T-helper 17 cell (primary cell): ENCODE results near the gene MYBBP1A. TPM values are rescaled to one million over a fixed set of nuclear protein-coding genes. Genes with fewer than 3 reads are reported as not detected.

ENCODE experiments used
- ATAC-seq: fragments of 150-1000 bp; cut with Tn5 transposase; 2 replicates; pipeline ENCODE4 v1.10.0; 2021; ENCODE audit warnings: mild to moderate bottlenecking, moderate library complexity
- DNase-seq, 3 donors: peaks; one replicate each; pipeline versions ENCODE4 v3.0.0 to v3.0.0-alpha.2; 2020 to 2021
- H3K9me3 ChIP-seq: one replicate; pipeline ENCODE4 v1.7.0; 2013; ENCODE audit warnings: low read length, mild to moderate bottlenecking; ENCODE audit not compliant: control insufficient read depth, poor library complexity, severe bottlenecking
- H3K27ac Mint-ChIP-seq: one replicate; pipeline ENCODE4 v1.8.0; 2022; ENCODE audit warnings: mild to moderate bottlenecking, moderate library complexity, mixed read lengths
- H3K27me3 Mint-ChIP-seq: one replicate; pipeline ENCODE4 v1.8.0; 2022; ENCODE audit warnings: mixed read lengths
- H3K36me3 Mint-ChIP-seq: one replicate; pipeline ENCODE4 v1.8.0; 2022; ENCODE audit warnings: low read depth, mixed read lengths
- H3K4me1 Mint-ChIP-seq: one replicate; pipeline ENCODE4 v1.8.0; 2022; ENCODE audit warnings: mild to moderate bottlenecking, mixed read lengths
- H3K4me3 Mint-ChIP-seq: one replicate; pipeline ENCODE4 v1.8.0; 2022; ENCODE audit warnings: mild to moderate bottlenecking, moderate library complexity, mixed read lengths
- total RNA-seq, 4 donors: library from RNA in 2 of 4; stranded (reverse) in 2 of 4; gene quantifications; one replicate each; pipeline ENCODE4 v1.2.3 and lab custom pipeline; 2022 to 2026

The MYBBP1A gene
- total RNA-seq, 2 donors from 2014 or later: 63.8 to 64.4 TPM

DNA sequence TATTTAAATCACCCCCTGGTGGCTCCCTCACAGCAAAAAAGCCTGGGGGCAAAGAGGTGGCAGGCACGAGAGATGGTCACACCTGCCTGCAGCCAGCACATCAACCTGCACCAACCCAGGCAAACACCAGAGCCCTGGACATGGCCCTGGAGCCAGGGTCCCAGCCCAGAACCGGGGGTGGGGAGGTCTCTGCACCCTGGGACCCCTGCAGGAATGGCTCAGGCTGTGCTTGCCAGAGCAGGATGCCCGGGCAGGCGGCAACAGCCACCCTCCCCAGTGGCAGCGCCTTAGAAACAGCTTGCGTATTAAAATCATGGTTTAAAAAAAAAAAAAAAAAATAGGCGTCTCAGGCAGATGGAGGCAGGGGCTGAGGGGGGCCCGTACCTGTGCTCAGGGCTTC is 16.2 kb downstream of the MYBBP1A start:
- DNase-seq: no peak
- H3K4me1 Mint-ChIP-seq: peaks cover 10% of the 10 kb centered on the region
- no peak for ATAC-seq
- H3K36me3 Mint-ChIP-seq: peaks cover 4% of the 10 kb centered on the region
- no peak overlapping the region for H3K27ac Mint-ChIP-seq
- no peak overlapping the region for H3K4me3 Mint-ChIP-seq
- H3K27me3 Mint-ChIP-seq: no peaks in the 10 kb centered on the region
- no peaks in the 10 kb centered on the region for H3K9me3 ChIP-seq

DNA sequence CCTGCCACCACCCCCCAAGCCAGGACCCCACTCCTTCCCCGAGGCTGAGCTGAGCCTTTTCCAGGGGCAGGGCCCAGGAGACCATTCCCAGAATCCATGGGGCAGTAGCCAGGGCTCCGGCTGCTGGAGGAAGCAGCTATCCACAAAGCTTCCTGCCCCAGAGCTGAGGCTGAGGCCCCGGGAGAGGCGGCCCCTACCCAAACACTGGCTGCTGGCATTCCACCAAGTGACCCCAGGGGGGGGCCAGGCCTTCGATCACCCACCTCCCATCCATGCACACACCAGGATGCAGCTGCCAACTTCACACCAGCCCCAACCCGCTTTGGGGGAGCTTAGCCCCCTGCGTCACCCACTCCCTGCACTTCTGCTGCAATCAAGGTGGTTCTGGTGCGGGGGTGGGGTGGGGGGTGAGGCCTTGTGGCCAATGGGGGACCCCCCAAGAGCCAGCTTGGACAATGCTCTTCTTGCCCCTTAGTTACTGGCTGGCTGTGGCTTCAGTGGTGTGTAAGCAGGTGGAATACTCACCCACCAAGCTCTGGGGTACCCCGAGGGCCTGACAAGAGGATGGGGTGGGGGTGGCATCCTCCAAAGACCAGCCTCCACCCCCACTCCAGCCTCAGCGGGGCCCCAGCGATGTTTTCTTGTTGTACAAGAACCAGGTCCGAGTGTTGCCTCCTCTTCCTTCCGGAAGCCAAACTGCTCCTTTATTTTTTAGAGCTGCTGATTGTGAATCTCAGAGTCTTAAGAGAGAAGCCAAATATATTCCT is 16.8 kb downstream of the MYBBP1A start:
- Mint-ChIP-seq H3K36me3 (peaks cover 4% of the 10 kb centered on the region), H3K27me3 (peaks cover 2% of the 10 kb centered on the region), H3K4me1 (peaks cover 14% of the 10 kb centered on the region), H3K4me3 (no peak overlapping the region), H3K27ac (no peak overlapping the region)
- ATAC-seq (no peak), DNase-seq (no peak)
- no peaks in the 10 kb centered on the region for H3K9me3 ChIP-seq

DNA sequence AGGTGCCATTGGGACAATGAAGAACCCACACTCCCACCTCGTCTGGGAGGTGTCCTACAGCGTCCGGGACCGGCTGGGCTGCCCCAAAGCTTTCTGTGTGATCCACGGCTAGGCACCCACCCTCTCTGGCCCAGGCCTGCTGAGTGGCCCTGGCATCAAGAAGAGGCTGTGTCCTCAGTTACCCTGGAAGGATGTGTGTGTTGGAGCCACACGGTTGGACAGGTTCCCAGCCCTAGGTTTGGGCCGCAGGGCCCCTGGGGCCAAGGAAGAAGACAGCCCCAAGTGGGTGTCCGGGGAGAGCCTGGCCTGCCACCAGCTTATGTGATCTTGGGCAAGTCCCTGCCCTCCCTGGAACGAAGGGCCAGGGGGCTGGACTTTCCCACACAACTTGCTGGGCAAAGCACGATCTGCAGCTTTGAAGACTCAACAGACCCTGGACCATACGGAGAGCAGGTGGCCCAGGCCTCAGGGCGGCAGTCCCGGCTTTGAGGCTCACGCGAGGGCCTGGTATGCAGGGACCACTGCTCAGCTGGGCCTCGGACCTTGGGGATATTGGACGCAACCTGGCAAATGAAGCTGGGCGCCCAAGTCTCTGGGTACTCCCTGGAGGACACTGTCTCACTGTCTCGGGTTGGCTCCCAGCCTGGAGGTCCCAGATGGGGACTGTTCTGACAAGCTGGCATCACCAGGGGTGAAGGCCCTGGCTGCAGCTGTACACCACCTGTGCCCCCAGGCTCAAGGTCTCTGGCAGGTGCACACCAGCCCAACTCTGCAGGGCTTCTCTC is 17.5 kb downstream of the MYBBP1A start:
- Mint-ChIP-seq H3K4me1 (peaks cover 18% of the 10 kb centered on the region), H3K27ac (no peak overlapping the region), H3K4me3 (no peak overlapping the region), H3K36me3 (peaks cover 4% of the 10 kb centered on the region), H3K27me3 (peaks cover 5% of the 10 kb centered on the region)
- ATAC-seq (no peak), DNase-seq (no peak)
- H3K9me3 ChIP-seq: no peaks in the 10 kb centered on the region

- peaks cover 6% of the 10 kb centered on the region for H3K36me3 Mint-ChIP-seq
- H3K4me1 Mint-ChIP-seq: peaks cover 20% of the 10 kb centered on the region
- H3K9me3 ChIP-seq: no peaks in the 10 kb centered on the region
- ATAC-seq: no peak
- no peak for DNase-seq
- H3K4me3 Mint-ChIP-seq: no peak overlapping the region
- H3K27ac Mint-ChIP-seq: no peak overlapping the region
- H3K27me3 Mint-ChIP-seq: peaks cover 10% of the 10 kb centered on the region
Observed at GRCh38 chr17:4536742-4537411, 18.3 kb downstream of the MYBBP1A start.

DNA sequence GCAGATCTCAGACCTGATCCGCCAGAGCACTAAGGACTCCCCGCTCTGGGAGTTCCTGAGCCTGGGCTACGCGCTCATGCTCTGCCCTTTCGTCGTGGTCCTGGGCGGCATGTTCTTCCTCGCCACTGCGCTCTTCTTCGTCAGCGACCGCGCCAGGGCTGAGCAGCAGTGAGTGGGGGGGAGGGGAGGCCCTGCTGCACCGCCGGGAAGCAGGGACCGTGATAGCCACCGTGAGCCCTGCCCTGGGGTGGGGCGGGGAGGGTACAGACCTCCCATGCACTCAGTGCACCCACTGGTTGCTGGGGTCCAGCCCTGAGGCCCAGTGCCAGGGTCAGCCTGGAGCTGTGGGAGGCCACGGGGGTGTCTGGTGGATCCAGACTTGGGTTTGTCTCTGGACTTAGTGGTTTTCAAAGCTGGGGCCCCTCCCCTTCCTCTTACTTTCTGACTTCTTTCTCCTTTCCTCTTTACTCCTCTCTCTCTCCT is 18.9 kb downstream of the MYBBP1A start:
- no peaks in the 10 kb centered on the region for H3K9me3 ChIP-seq
- H3K36me3 Mint-ChIP-seq: peaks cover 7% of the 10 kb centered on the region
- peaks cover 13% of the 10 kb centered on the region for H3K27me3 Mint-ChIP-seq
- DNase-seq: no peak
- no peak overlapping the region for H3K4me3 Mint-ChIP-seq
- H3K27ac Mint-ChIP-seq: no peak overlapping the region
- peaks cover 21% of the 10 kb centered on the region for H3K4me1 Mint-ChIP-seq
- peak; percentile 17 for ATAC-seq

- H3K27me3 Mint-ChIP-seq: peaks cover 13% of the 10 kb centered on the region
- no peaks in the 10 kb centered on the region for H3K9me3 ChIP-seq
- H3K36me3 Mint-ChIP-seq: peaks cover 3% of the 10 kb centered on the region
- peaks cover 21% of the 10 kb centered on the region for H3K4me1 Mint-ChIP-seq
- ATAC-seq (no peak), DNase-seq (no peak)
- H3K27ac Mint-ChIP-seq: no peak overlapping the region
- no peak overlapping the region for H3K4me3 Mint-ChIP-seq
Observed at GRCh38 chr17:4535667-4536258, 19.4 kb downstream of the MYBBP1A start.

- Mint-ChIP-seq H3K27me3 (peaks cover 13% of the 10 kb centered on the region), H3K4me3 (no peak overlapping the region), H3K4me1 (peaks cover 21% of the 10 kb centered on the region), H3K36me3 (peaks cover 3% of the 10 kb centered on the region), H3K27ac (no peak overlapping the region)
- no peak for DNase-seq
- H3K9me3 ChIP-seq: no peaks in the 10 kb centered on the region
- no peak for ATAC-seq
Observed at GRCh38 chr17:4534928-4535666, 20.1 kb downstream of the MYBBP1A start.

DNA sequence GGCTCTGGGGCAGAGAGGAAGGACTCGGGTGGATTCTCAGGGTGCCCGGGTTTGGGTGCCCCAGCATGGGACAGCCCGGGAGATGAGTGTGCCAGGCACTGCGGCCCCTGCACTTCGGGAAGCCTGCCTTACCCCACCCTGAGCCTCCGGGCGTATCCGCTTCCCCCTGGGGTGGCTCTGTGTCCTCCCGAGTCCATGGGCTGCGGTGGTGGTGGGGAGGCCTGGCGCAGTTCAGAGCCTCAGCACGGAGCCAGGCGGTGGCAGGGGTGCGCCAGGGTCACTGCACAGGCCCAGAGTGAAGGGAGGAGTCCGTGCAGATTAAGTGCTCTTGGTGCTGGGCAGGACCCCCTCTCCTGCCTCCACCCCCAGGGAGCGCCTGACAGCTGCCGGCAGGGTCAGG is 20.7 kb downstream of the MYBBP1A start:
- Mint-ChIP-seq H3K4me3 (no peak overlapping the region), H3K4me1 (peaks cover 22% of the 10 kb centered on the region), H3K36me3 (peaks cover 3% of the 10 kb centered on the region), H3K27ac (no peak overlapping the region), H3K27me3 (peaks cover 13% of the 10 kb centered on the region)
- no peak for DNase-seq
- no peak for ATAC-seq
- no peaks in the 10 kb centered on the region for H3K9me3 ChIP-seq

- no peak overlapping the region for H3K27ac Mint-ChIP-seq
- H3K4me3 Mint-ChIP-seq: peak overlapping the region; percentile 19
- peaks cover 23% of the 10 kb centered on the region for H3K4me1 Mint-ChIP-seq
- peaks cover 3% of the 10 kb centered on the region for H3K36me3 Mint-ChIP-seq
- DNase-seq: no peak
- H3K9me3 ChIP-seq: no peaks in the 10 kb centered on the region
- no peak for ATAC-seq
- H3K27me3 Mint-ChIP-seq: peaks cover 13% of the 10 kb centered on the region
Observed at GRCh38 chr17:4533523-4534504, 21.4 kb downstream of the MYBBP1A start.

- Mint-ChIP-seq H3K36me3 (peaks cover 3% of the 10 kb centered on the region), H3K27ac (no peak overlapping the region)
Observed at GRCh38 chr17:4532860-4533522, 22.2 kb downstream of the MYBBP1A start.

GRCh38 chr17:4531988-4532736 is 23.0 kb downstream of the MYBBP1A start:
- peaks cover 26% of the 10 kb centered on the region for H3K4me1 Mint-ChIP-seq
- H3K27ac Mint-ChIP-seq: no peak overlapping the region
- no peak for ATAC-seq
- H3K4me3 Mint-ChIP-seq: no peak overlapping the region
- no peak for DNase-seq
- H3K9me3 ChIP-seq: no peaks in the 10 kb centered on the region
- peaks cover 3% of the 10 kb centered on the region for H3K36me3 Mint-ChIP-seq
- peaks cover 13% of the 10 kb centered on the region for H3K27me3 Mint-ChIP-seq

More at GRCh38 chr17:4532860-4533522, 22.2 kb downstream of the MYBBP1A start:
- DNase-seq (no peak), ATAC-seq (no peak)
- peaks cover 23% of the 10 kb centered on the region for H3K4me1 Mint-ChIP-seq
- H3K9me3 ChIP-seq: no peaks in the 10 kb centered on the region
- H3K4me3 Mint-ChIP-seq: no peak overlapping the region
- H3K27me3 Mint-ChIP-seq: peaks cover 13% of the 10 kb centered on the region
